HG03139 (cell line): Measurements from ENCODE around the gene PPT2.
"Not testable (repeated sequence)": the region's sequence is repeated elsewhere in the genome, so short reads cannot be mapped to it uniquely, and the experiment has no call there.

Source experiments
- ATAC-seq: cut with Tn5 transposase; IDR thresholded peaks from one replicate; pipeline ENCODE4 v1.9.1; 2021; ENCODE audit not compliant: unreplicated experiment

The PPT2 gene

GRCh38 chr6:32203426-32204267, 49.7 kb downstream of the PPT2 start:
- ATAC-seq = no peak

DNA sequence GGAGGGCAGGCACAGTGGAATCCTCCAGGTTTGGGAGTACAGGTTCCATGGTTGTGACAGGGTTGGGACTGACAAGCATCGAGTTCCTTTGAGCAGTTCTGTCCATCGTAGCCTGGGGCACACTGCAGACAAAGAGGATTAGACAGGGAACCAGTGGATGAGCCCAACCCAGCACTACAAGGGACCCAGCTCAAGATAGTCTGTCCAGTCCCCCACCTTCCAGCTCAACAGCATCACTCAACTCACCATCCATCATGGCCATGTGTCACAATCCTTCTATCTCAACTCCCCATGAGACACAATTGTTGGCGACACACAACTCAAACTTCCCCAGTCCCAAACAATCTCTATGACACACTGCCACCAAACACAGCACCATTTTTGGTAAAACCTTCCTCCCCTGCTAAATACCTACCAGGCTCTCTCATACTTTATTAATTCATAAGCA, 50.4 kb downstream of the PPT2 start:
- no peak for ATAC-seq

DNA sequence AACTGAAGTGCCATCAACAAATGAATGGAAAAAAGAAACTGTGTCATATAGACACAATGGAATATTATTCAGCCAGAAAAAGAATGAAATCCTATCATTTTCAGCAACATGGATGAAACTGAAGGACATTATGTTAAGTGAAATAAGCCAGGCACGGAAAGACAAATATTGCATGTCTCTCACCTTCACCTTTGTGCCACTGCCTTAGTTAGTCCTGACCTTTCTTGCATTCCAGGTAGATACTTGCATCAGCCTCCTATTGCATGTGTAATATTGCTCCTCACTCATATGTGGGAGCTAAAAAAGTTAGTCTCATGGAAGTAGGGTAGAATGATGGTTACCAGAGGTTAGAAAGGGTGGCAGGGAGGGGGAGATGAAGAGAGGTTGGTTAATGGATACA, 55.1 kb downstream of the PPT2 start:
- no peak for ATAC-seq

GRCh38 chr6:32210191-32210601, 56.3 kb downstream of the PPT2 start:
- ATAC-seq = no peak

DNA sequence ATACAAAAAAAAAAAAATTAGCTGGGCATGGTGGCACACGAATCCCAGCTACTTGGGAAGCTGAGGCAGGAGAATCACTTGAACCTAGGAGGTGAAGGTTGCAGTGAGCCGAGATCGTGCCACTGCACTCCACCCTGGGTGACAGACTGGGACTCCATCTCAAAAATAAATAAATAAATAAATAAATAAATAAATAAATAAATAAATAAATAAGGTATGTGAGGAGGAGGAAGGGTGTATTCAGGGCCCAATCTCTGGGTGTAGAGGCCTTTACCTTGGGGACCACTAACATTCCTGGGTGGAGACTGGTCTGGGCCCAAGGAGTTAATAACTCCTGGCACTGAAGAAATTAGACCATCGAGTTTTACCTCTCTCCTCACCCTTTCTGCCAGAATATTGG, 57.5 kb downstream of the PPT2 start:
- not testable (repeated sequence) for ATAC-seq

GRCh38 chr6:32212076-32212760, 58.3 kb downstream of the PPT2 start:
- no peak for ATAC-seq
